GM18511 (cell line): Measurements from ENCODE around the gene LHFPL6.

Experiments
- ATAC-seq: cut with Tn5 transposase; IDR thresholded peaks from one replicate; pipeline ENCODE4 v1.9.1; 2021; ENCODE audit warnings: mild to moderate bottlenecking, moderate library complexity; ENCODE audit not compliant: unreplicated experiment

LHFPL6 gene

GRCh38 chr13:39596176-39596575, 6.8 kb downstream of the LHFPL6 start:
- no peak for ATAC-seq

GRCh38 chr13:39590466-39591036, 12.4 kb downstream of the LHFPL6 start:
- ATAC-seq = no peak

GRCh38 chr13:39588384-39588783, 14.6 kb downstream of the LHFPL6 start:
- ATAC-seq = no peak

- no peak for ATAC-seq
Measured at GRCh38 chr13:39587939-39588338, 15.1 kb downstream of the LHFPL6 start.

- no peak for ATAC-seq
Measured at GRCh38 chr13:39586958-39587605, 15.9 kb downstream of the LHFPL6 start.

- no peak for ATAC-seq
Measured at GRCh38 chr13:39586151-39586550, 16.8 kb downstream of the LHFPL6 start.

- ATAC-seq = no peak
Measured at GRCh38 chr13:39585219-39585618, 17.8 kb downstream of the LHFPL6 start.

GRCh38 chr13:39580881-39581575, 22.0 kb downstream of the LHFPL6 start:
- no peak for ATAC-seq

GRCh38 chr13:39578821-39579291, 24.1 kb downstream of the LHFPL6 start:
- ATAC-seq = no peak

GRCh38 chr13:39577838-39578491, 25.0 kb downstream of the LHFPL6 start:
- ATAC-seq = no peak

GRCh38 chr13:39577203-39577602, 25.8 kb downstream of the LHFPL6 start:
- no peak for ATAC-seq

- no peak for ATAC-seq
Measured at GRCh38 chr13:39575641-39576238, 27.3 kb downstream of the LHFPL6 start.

GRCh38 chr13:39571502-39572092, 31.4 kb downstream of the LHFPL6 start:
- ATAC-seq = no peak

- no peak for ATAC-seq
Measured at GRCh38 chr13:39567569-39567968, 35.4 kb downstream of the LHFPL6 start.

- no peak for ATAC-seq
Measured at GRCh38 chr13:39566216-39566869, 36.6 kb downstream of the LHFPL6 start.

- no peak for ATAC-seq
Measured at GRCh38 chr13:39565036-39565949, 37.7 kb downstream of the LHFPL6 start.

GRCh38 chr13:39563470-39563735, 39.6 kb downstream of the LHFPL6 start:
- ATAC-seq = no peak

- ATAC-seq = no peak
Measured at GRCh38 chr13:39561971-39562370, 41.0 kb downstream of the LHFPL6 start.

- ATAC-seq = no peak
Measured at GRCh38 chr13:39559847-39560246, 43.1 kb downstream of the LHFPL6 start.
